Vagina (tissue), 2 donors: ENCODE data around the gene PRELID3B. TPM values are rescaled to one million over a fixed set of nuclear protein-coding genes. Genes with fewer than 3 reads are reported as not detected.
A peak's percentile ranks its signal among the peaks of the same experiment; 100 is the strongest.

Experiments used
- DNase-seq, 2 donors: peaks; one replicate each; pipeline ENCODE4 v3.0.0-alpha.2; 2017; ENCODE audit errors: extremely low spot score in 2 of 2
- H3K27ac ChIP-seq: fragments of 200-600 bp; sonication (generic); one replicate; pipeline ENCODE4 v1.5.1; 2019
- H3K27me3 ChIP-seq: fragments of 200-600 bp; sonication (generic); one replicate; pipeline ENCODE4 v1.5.1; 2019
- H3K36me3 ChIP-seq, 2 donors: fragments of 200-600 bp; sonication (generic); one replicate each; pipeline ENCODE4 v1.5.1; 2017 to 2019
- H3K4me1 ChIP-seq: fragments of 200-600 bp; sonication (generic); one replicate; pipeline ENCODE4 v1.5.1; 2019
- H3K4me3 ChIP-seq, 2 donors: fragments of 200-600 bp; sonication (generic); 1 replicate in 1 of 2; 2 replicates in 1 of 2; pipeline ENCODE4 v1.5.1; 2016 to 2019
- H3K9me3 ChIP-seq: fragments of 200-600 bp; sonication (generic); one replicate; pipeline ENCODE4 v1.5.1; 2019
- CTCF ChIP-seq, 3 experiments: fragments of 450-650 bp in 2 of 3; fragments of 200-600 bp in 1 of 3; sonication (generic) in 1 of 3; IDR thresholded peaks; one replicate each; pipeline ENCODE4 v1.5.1; 2017 to 2019; ENCODE audit warnings: antibody characterized with exemption in 3 of 3, mild to moderate bottlenecking in 2 of 3, moderate library complexity in 2 of 3
- POLR2A ChIP-seq, 2 donors: fragments of 450-650 bp; IDR thresholded peaks; one replicate each; pipeline ENCODE4 v1.6.1; 2017; ENCODE audit warnings: antibody characterized with exemption in 2 of 2, mild to moderate bottlenecking in 2 of 2, moderate library complexity in 2 of 2
- POLR2AphosphoS5 ChIP-seq, 2 donors: sonication (generic); formaldehyde crosslinking; IDR thresholded peaks; one replicate each; pipeline ENCODE4 v1.9.0; 2017; ENCODE audit warnings: antibody characterized with exemption in 2 of 2, mild to moderate bottlenecking in 2 of 2, low read depth in 1 of 2; ENCODE audit not compliant: insufficient read depth in 1 of 2
- intact Hi-C: fragments of 100-400 bp; cut with DNase I; formaldehyde crosslinking; loops from one replicate; pipeline ENCODE4 v1.15.1; 2023
- total RNA-seq: library from RNA; depleted of rRNA; stranded (reverse); fragments of >200 nt; gene quantifications from one replicate; pipeline ENCODE4 v1.2.3, GENCODE V29; 2016

The PRELID3B gene
- total RNA-seq, 1 donor from 2014 or later: 73.4 TPM

- H3K4me3 ChIP-seq: no peak overlapping the region
- intact Hi-C loops: no loop called here
- peaks cover 35% of the 10 kb centered on the region for H3K4me1 ChIP-seq
- TF ChIP-seq POLR2A (IDR thresholded peaks at IDR 0.05) (no peak), CTCF (IDR thresholded peaks at IDR 0.05) (no peak), POLR2AphosphoS5 (IDR thresholded peaks at IDR 0.05; ENCODE audit: insufficient read depth in 1 of 2, low read depth in 1 of 2) (no peak)
- DNase-seq: no peak
- no peaks in the 10 kb centered on the region for H3K27me3 ChIP-seq
- no peak overlapping the region for H3K27ac ChIP-seq
- no peaks in the 10 kb centered on the region for H3K9me3 ChIP-seq
- H3K36me3 ChIP-seq: peaks cover 8 to 58% of the 10 kb centered on the region in 2 donors
These were observed 55.5 kb downstream of the PRELID3B start for GRCh38 chr20:58986968-58987517.

GRCh38 chr20:58986286-58986967 is 56.2 kb downstream of the PRELID3B start:
- DNase-seq: no peak
- no peaks in the 10 kb centered on the region for H3K9me3 ChIP-seq
- TF ChIP-seq CTCF (IDR thresholded peaks at IDR 0.05) (no peak), POLR2AphosphoS5 (IDR thresholded peaks at IDR 0.05; ENCODE audit: insufficient read depth in 1 of 2, low read depth in 1 of 2) (no peak)
- intact Hi-C loops: no loop called here
- H3K27me3 ChIP-seq: no peaks in the 10 kb centered on the region
- peaks cover 8 to 52% of the 10 kb centered on the region in 2 donors for H3K36me3 ChIP-seq
- H3K4me3 ChIP-seq: no peak overlapping the region
- H3K4me1 ChIP-seq: peaks cover 39% of the 10 kb centered on the region
- no peak overlapping the region for H3K27ac ChIP-seq

GRCh38 chr20:58985656-58986055 is 56.9 kb downstream of the PRELID3B start:
- no peak overlapping the region for H3K4me3 ChIP-seq
- intact Hi-C loops: no loop called here
- DNase-seq: no peak
- H3K9me3 ChIP-seq: no peaks in the 10 kb centered on the region
- TF ChIP-seq CTCF (IDR thresholded peaks at IDR 0.05) (no peak), POLR2A (IDR thresholded peaks at IDR 0.05) (no peak), POLR2AphosphoS5 (IDR thresholded peaks at IDR 0.05; ENCODE audit: insufficient read depth in 1 of 2, low read depth in 1 of 2) (no peak)
- peaks cover 8 to 45% of the 10 kb centered on the region in 2 donors for H3K36me3 ChIP-seq
- H3K27ac ChIP-seq: no peak overlapping the region
- no peaks in the 10 kb centered on the region for H3K27me3 ChIP-seq
- peaks cover 39% of the 10 kb centered on the region for H3K4me1 ChIP-seq

GRCh38 chr20:58984691-58985090 is 57.9 kb downstream of the PRELID3B start:
- Histone ChIP-seq H3K4me3 (no peak overlapping the region), H3K4me1 (peaks cover 39% of the 10 kb centered on the region), H3K27ac (no peak overlapping the region), H3K36me3 (peaks cover 6 to 35% of the 10 kb centered on the region in 2 donors), H3K27me3 (no peaks in the 10 kb centered on the region), H3K9me3 (no peaks in the 10 kb centered on the region)
- TF ChIP-seq CTCF (IDR thresholded peaks at IDR 0.05) (no peak), POLR2A (IDR thresholded peaks at IDR 0.05) (no peak), POLR2AphosphoS5 (IDR thresholded peaks at IDR 0.05; ENCODE audit: insufficient read depth in 1 of 2, low read depth in 1 of 2) (no peak)
- DNase-seq: peak in 1 of 2 donors; percentile 37
- intact Hi-C loops: loop anchor here (5.0 kb wide), 2 partner anchors 58 to 92 kb away; partner anchors contain the start of gene PRELID3B

Other genes starting within 250 kb of the PRELID3B start
- not detected for gene GNAS-AS1, start 191.9 kb downstream of the PRELID3B start, total RNA-seq
- gene GNAS, start 190.1 kb downstream of the PRELID3B start, total RNA-seq: 875 TPM
- 85.7 TPM for gene NELFCD, start 61.5 kb downstream of the PRELID3B start, total RNA-seq
- 128 TPM for gene CTSZ, start 35.5 kb downstream of the PRELID3B start, total RNA-seq
- not detected for gene TUBB1, start 23.4 kb downstream of the PRELID3B start, total RNA-seq
- gene ATP5F1E, start 10.5 kb downstream of the PRELID3B start, total RNA-seq: 22.8 TPM
- gene ZNF831, start 121.0 kb upstream of the PRELID3B start, total RNA-seq: 2.2 TPM